Smooth muscle cell (in vitro differentiated cells): Measurements from ENCODE around the gene POLDIP3. TPM values are rescaled to one million over a fixed set of nuclear protein-coding genes. Genes with fewer than 3 reads are reported as not detected.

Experiments
- DNase-seq: peaks from one replicate; lab custom pipeline; 2025; ENCODE audit not compliant: unreplicated experiment; lab: John Stamatoyannopoulos, UW
- H2AFZ ChIP-seq: fragments of 200-600 bp; sonication (generic); 2 replicates; pipeline ENCODE4 v1.6.0; 2016; ENCODE audit warnings: antibody characterized with exemption, low read depth, mild to moderate bottlenecking
- H3F3A ChIP-seq: fragments of 200-600 bp; sonication (generic); 2 replicates; pipeline ENCODE4 v1.6.0; 2017; ENCODE audit warnings: antibody characterized with exemption, low read depth
- H3K27ac ChIP-seq: fragments of 200-600 bp; sonication (generic); 2 replicates; pipeline ENCODE4 v1.5.1; 2016; ENCODE audit warnings: low read depth, mild to moderate bottlenecking
- H3K27me3 ChIP-seq: fragments of 200-600 bp; sonication (generic); 2 replicates; pipeline ENCODE4 v1.6.1; 2016; ENCODE audit warnings: low read depth, mild to moderate bottlenecking
- H3K36me3 ChIP-seq: fragments of 200-600 bp; sonication (generic); 2 replicates; pipeline ENCODE4 v1.5.1; 2016; ENCODE audit warnings: low read depth
- H3K4me1 ChIP-seq: fragments of 200-600 bp; sonication (generic); 2 replicates; pipeline ENCODE4 v1.5.1; 2016; ENCODE audit warnings: low read depth
- H3K4me2 ChIP-seq: fragments of 200-600 bp; sonication (generic); 2 replicates; pipeline ENCODE4 v1.6.0; 2016; ENCODE audit warnings: mild to moderate bottlenecking
- H3K4me3 ChIP-seq: fragments of 200-600 bp; sonication (generic); 2 replicates; pipeline ENCODE4 v1.5.1; 2016; ENCODE audit warnings: mild to moderate bottlenecking
- H3K79me2 ChIP-seq: fragments of 200-600 bp; sonication (generic); 2 replicates; pipeline ENCODE4 v1.6.0; 2016; ENCODE audit warnings: low read depth, mild to moderate bottlenecking
- H3K9ac ChIP-seq: fragments of 200-600 bp; sonication (generic); 2 replicates; pipeline ENCODE4 v1.6.0; 2016; ENCODE audit warnings: low read depth
- H3K9me3 ChIP-seq: fragments of 200-600 bp; sonication (generic); replicated peaks from 2 replicates; pipeline ENCODE4 v1.5.1; 2016; ENCODE audit warnings: low read depth
- H4K20me1 ChIP-seq: fragments of 200-600 bp; sonication (generic); 2 replicates; pipeline ENCODE4 v1.6.0; 2016; ENCODE audit warnings: low read depth
- WGBS: methylation state at CpG from one replicate; pipeline ENCODE4 v1.1.7; 2016; ENCODE audit warnings: low lambda C conversion rate; 5-methylcytosine and 5-hydroxymethylcytosine counted together
- polyA plus RNA-seq: library from polyadenylated mRNA; unstranded; fragments of >200 nt; fragmentation: Nextera tagmentation; extraction: Ambion mirVana; gene quantifications from 2 replicates; pipeline ENCODE4 v1.2.1, GENCODE V29; 2016
- total RNA-seq: library from RNA; depleted of rRNA; stranded (reverse); fragments of >200 nt; gene quantifications from 2 replicates; pipeline ENCODE4 v1.2.3, GENCODE V29; 2014
- TF ChIP-seq, protein P1 (sequence below): fragments of 200-600 bp; sonication (generic); IDR thresholded peaks from 2 replicates; pipeline ENCODE4 v1.5.1; 2017; ENCODE audit warnings: borderline replicate concordance, mild to moderate bottlenecking, antibody characterized with exemption; ENCODE audit not compliant: insufficient read depth, poor library complexity, severe bottlenecking

POLDIP3 gene
- total and polyA plus RNA-seq, 2 experiments from 2014 or later: 31.1 to 49.4 TPM

DNA sequence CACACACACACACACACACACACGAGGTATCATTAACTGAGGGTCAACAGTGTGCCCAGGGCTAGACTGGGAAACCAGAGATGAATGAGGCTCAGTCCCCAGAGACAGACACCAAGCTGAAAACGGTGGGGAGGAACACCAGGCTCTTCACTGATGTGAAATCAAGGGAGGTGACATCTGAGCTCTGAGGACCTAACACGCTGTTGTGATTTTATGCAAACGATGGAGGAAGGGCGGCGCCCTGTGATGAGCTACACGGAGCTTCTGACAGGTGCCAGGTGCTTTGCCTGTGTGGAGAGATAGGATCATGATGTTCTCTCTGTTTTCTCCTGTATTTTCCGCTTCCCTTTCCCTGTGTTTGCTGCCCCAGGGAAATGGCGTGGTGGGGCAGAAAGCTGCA, 41.0 kb upstream of the POLDIP3 start:
- H3K79me2 ChIP-seq: no peaks in the 10 kb centered on the region
- H3K27ac ChIP-seq: no peak overlapping the region
- H3K27me3 ChIP-seq: no peaks in the 10 kb centered on the region
- DNase-seq: no peak
- TF ChIP-seq, protein P1, sequence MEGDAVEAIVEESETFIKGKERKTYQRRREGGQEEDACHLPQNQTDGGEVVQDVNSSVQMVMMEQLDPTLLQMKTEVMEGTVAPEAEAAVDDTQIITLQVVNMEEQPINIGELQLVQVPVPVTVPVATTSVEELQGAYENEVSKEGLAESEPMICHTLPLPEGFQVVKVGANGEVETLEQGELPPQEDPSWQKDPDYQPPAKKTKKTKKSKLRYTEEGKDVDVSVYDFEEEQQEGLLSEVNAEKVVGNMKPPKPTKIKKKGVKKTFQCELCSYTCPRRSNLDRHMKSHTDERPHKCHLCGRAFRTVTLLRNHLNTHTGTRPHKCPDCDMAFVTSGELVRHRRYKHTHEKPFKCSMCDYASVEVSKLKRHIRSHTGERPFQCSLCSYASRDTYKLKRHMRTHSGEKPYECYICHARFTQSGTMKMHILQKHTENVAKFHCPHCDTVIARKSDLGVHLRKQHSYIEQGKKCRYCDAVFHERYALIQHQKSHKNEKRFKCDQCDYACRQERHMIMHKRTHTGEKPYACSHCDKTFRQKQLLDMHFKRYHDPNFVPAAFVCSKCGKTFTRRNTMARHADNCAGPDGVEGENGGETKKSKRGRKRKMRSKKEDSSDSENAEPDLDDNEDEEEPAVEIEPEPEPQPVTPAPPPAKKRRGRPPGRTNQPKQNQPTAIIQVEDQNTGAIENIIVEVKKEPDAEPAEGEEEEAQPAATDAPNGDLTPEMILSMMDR: no peak
- H3K36me3 ChIP-seq: no peaks in the 10 kb centered on the region
- no peak overlapping the region for H3K4me3 ChIP-seq
- H3F3A ChIP-seq: no peaks in the 10 kb centered on the region
- H3K9ac ChIP-seq: no peak overlapping the region
- H2AFZ ChIP-seq: no peak overlapping the region
- no peak overlapping the region for H3K4me2 ChIP-seq
- H3K4me1 ChIP-seq: no peaks in the 10 kb centered on the region
- no peaks in the 10 kb centered on the region for H3K9me3 ChIP-seq
- WGBS: 72% methylated on average over 9 of the region's 9 CpGs
- no peaks in the 10 kb centered on the region for H4K20me1 ChIP-seq

DNA sequence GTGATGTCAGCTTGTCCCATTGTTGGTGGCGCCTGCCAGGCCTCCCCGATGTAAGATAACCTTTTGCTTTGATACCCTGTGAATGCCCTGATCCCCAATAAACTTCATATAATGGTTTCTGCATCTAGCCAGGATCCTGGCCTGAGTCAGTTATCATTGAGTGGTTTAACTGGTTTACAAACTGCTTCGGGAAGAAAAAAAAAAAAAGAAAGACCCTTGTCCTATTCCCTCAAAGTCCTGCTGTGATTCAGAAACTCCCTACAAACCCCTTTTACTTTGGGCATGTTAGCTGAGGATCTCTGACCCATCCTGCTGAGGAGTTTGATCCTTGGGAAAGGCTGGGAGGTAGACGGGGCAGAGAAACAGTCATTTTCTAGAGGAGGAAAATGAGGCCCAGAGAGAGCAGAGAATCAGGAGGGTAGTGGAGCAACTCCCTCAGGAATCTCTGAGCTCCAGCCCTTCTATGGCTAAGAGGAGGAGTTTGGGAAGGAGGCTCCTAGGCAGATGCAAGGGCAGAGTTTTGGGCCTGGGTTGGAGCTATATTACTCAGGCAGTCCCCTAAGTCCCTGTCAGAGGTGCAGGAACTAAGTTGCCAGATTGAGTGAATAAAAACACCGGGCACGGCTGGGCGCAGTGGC, 39.9 kb upstream of the POLDIP3 start:
- DNase-seq: no peak
- Histone ChIP-seq H3K36me3 (no peaks in the 10 kb centered on the region), H3K4me1 (no peaks in the 10 kb centered on the region), H3K27ac (no peak overlapping the region), H3K9ac (no peak overlapping the region), H2AFZ (no peak overlapping the region), H3F3A (no peaks in the 10 kb centered on the region), H3K4me2 (no peak overlapping the region), H3K27me3 (no peaks in the 10 kb centered on the region), H3K4me3 (no peak overlapping the region), H3K79me2 (peaks cover 6% of the 10 kb centered on the region), H4K20me1 (no peaks in the 10 kb centered on the region), H3K9me3 (no peaks in the 10 kb centered on the region)
- TF ChIP-seq, protein P1: no peak
- 80% methylated on average over 7 of the region's 7 CpGs for WGBS

DNA sequence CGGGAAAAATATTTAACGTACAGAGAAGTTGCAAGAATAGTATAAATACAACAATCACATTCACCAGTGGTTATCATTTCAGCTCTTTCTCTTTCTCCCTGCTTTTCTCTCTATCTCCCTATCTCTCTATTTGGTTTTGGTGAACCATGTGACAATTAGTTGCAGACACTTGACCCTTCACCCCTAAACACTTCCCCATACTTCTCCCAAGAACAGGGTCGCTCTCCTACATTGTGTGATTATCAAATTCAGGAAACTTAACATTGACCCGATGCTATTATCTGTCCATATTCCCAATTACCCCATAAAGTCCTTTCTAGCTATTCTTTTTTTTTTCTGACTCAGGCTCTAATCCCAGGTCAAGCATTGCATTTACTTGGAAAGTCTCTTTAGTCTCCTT, 39.3 kb upstream of the POLDIP3 start:
- H3K9me3 ChIP-seq: no peaks in the 10 kb centered on the region
- no peak overlapping the region for H3K4me3 ChIP-seq
- no peak overlapping the region for H3K27ac ChIP-seq
- H3K36me3 ChIP-seq: no peaks in the 10 kb centered on the region
- no peaks in the 10 kb centered on the region for H3K27me3 ChIP-seq
- H3F3A ChIP-seq: no peaks in the 10 kb centered on the region
- peaks cover 7% of the 10 kb centered on the region for H3K79me2 ChIP-seq
- TF ChIP-seq, protein P1: no peak
- H3K4me2 ChIP-seq: no peak overlapping the region
- no peak overlapping the region for H3K9ac ChIP-seq
- no peak for DNase-seq
- 92% methylated on average over 4 of the region's 4 CpGs for WGBS
- H4K20me1 ChIP-seq: no peaks in the 10 kb centered on the region
- H2AFZ ChIP-seq: no peak overlapping the region
- H3K4me1 ChIP-seq: no peaks in the 10 kb centered on the region

DNA sequence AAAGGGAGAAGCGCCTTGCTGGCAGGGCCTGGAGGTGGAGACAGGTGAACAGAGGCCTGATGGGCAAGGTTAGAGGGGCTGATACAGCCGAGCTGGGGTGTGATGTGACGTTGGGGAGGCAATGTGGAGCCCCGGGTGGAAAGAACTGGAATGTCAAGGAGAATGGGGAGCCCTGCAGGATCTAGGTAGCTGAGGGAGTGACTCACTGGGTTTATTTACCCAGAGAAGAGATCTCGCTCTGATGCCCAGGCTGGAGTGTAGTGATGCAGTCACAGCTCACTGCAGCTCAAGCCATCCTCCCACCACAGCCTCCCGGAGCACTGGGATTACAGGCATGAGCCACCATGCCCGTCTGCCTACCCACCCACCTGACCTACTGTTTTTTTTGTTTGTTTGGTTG, 36.5 kb upstream of the POLDIP3 start:
- DNase-seq: no peak
- Histone ChIP-seq H3K9me3 (no peaks in the 10 kb centered on the region), H3F3A (no peaks in the 10 kb centered on the region), H3K4me2 (no peak overlapping the region), H3K4me1 (peaks cover 5% of the 10 kb centered on the region), H2AFZ (no peak overlapping the region), H3K27me3 (no peaks in the 10 kb centered on the region), H3K79me2 (peaks cover 36% of the 10 kb centered on the region), H3K9ac (no peak overlapping the region), H3K4me3 (no peak overlapping the region), H3K36me3 (no peaks in the 10 kb centered on the region), H3K27ac (no peak overlapping the region), H4K20me1 (peaks cover 24% of the 10 kb centered on the region)
- TF ChIP-seq, protein P1: no peak
- WGBS: 67% methylated on average over 7 of the region's 7 CpGs
